Measurements from ENCODE around the gene PEX5L.

GRCh38 chr3:179961703-179962078 is 75.0 kb downstream of the PEX5L start:
- no peak for TF ChIP-seq GATA2 (IDR thresholded peaks at IDR 0.05; ENCODE audit: low read depth, low read length)
- TF ChIP-seq GATA3 (IDR thresholded peaks at IDR 0.05; ENCODE audit: low read depth, low read length), result no peak

All from SH-SY5Y (cell line).